Coronary artery (tissue), 2 donors: ENCODE results near the gene JDP2.

Source experiments
- DNase-seq: peaks from one replicate; pipeline ENCODE4 v3.0.0-alpha.2; 2017; ENCODE audit warnings: low spot score
- H3K27ac ChIP-seq, 2 donors: fragments of 200-600 bp; sonication (generic); one replicate each; pipeline ENCODE4 v1.5.1; 2016 to 2019
- H3K4me3 ChIP-seq: fragments of 200-600 bp; sonication (generic); 2 replicates; pipeline ENCODE4 v1.5.1; 2016; ENCODE audit warnings: mild to moderate bottlenecking, moderate library complexity
- TF ChIP-seq, protein P1 (sequence below): fragments of 200-600 bp; sonication (generic); IDR thresholded peaks from one replicate; pipeline ENCODE4 v1.5.1; 2019; ENCODE audit warnings: antibody characterized with exemption

The JDP2 gene

DNA sequence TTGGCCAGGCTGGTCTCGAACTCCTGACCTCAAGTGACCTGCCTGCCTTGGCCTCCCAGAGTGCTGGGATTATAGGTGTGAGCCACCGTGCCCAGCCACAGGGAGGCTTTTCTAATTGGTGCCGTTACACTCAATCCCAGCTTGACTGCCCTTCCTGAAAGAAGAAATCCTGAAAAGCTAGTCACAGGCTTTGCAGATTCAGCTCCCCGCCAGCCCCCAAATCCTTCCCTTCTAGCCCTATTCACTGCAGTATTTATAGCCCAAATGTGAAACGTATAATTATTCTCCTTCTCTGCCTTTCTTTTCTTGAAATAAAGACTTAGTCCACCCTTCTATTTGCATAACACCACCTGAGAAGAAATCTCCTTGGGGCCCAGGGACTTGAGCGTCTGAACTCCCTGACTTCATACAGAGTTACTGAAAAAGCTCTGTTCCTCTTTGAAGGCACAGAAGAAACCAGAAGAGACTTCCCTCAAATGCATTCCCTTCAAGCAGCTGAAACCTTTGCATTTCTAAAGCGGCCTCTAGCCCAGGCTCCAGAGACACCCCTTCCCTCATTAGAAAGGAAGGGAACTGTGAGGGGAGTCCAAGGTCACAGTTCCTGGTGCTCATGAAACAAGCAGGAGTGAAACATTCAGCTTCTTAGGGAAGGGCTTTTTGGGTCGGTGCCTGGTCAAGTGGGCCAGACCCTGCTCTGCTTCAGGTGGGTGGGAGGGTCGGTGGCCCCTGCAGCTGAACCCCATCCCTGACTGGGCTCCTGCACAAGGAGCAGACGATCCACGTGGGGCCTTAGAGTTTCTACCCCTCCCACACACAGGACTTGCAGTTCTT lies 52.2 kb downstream of the JDP2 start:
- Histone ChIP-seq H3K4me3 (no peak overlapping the region), H3K27ac (no peak overlapping the region)
- TF ChIP-seq, protein P1, sequence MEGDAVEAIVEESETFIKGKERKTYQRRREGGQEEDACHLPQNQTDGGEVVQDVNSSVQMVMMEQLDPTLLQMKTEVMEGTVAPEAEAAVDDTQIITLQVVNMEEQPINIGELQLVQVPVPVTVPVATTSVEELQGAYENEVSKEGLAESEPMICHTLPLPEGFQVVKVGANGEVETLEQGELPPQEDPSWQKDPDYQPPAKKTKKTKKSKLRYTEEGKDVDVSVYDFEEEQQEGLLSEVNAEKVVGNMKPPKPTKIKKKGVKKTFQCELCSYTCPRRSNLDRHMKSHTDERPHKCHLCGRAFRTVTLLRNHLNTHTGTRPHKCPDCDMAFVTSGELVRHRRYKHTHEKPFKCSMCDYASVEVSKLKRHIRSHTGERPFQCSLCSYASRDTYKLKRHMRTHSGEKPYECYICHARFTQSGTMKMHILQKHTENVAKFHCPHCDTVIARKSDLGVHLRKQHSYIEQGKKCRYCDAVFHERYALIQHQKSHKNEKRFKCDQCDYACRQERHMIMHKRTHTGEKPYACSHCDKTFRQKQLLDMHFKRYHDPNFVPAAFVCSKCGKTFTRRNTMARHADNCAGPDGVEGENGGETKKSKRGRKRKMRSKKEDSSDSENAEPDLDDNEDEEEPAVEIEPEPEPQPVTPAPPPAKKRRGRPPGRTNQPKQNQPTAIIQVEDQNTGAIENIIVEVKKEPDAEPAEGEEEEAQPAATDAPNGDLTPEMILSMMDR, result no peak
- DNase-seq, result no peak

DNA sequence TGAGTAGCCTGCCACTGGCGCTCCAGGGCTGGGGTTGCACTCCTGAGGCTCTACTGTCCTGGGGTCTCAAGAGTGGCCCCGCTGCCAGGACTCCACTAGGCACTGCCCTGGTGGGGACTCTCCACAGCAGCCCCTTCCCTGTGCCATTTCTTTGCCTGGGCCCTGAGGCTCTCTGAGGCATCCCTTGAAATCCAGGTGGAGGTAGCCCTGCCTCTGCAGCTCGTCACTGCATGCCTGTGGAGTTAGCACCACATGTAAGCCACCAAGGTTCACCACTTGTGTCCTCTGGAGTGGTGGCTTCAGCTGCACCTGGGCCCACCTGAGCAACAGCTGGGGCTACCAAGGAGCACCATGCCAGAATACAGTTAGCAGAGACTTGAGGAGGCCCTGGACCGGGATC lies 54.5 kb downstream of the JDP2 start:
- peak; percentile 56 for DNase-seq
- TF ChIP-seq, protein P1, result no peak
- no peak overlapping the region for H3K4me3 ChIP-seq
- no peak overlapping the region for H3K27ac ChIP-seq

- H3K27ac ChIP-seq, result no peak overlapping the region
- H3K4me3 ChIP-seq, result no peak overlapping the region
- peak; percentile 21 for DNase-seq
- TF ChIP-seq, protein P1, result no peak
Observed at GRCh38 chr14:75484711-75485429, 57.0 kb downstream of the JDP2 start.

DNA sequence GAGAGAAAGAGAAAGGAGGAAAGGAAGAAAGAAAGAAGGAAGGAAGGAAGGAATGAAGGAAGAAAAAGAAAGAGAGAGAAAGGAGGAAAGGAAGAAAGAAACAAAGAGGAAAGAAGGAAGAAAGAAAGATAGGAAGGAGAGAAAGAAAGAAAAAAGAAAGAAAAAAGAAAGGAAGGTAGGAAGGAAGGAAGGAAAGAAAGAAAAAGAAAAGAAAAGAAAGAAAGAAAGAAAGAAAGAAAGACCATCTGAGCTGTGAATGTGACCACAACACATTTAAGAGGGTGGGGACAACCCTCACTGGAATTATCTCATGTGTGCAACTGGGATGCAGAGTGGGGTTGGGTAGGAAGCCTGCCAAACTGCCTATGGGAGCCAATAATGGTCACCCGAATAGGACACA lies 58.5 kb downstream of the JDP2 start:
- Histone ChIP-seq H3K27ac (no peak overlapping the region), H3K4me3 (no peak overlapping the region)
- TF ChIP-seq, protein P1, result no peak
- peak; percentile 12 for DNase-seq

- TF ChIP-seq, protein P1, result no peak
- DNase-seq, result peak; percentile 7
- Histone ChIP-seq H3K27ac (no peak overlapping the region), H3K4me3 (no peak overlapping the region)
Observed at GRCh38 chr14:75487155-75487671, 59.4 kb downstream of the JDP2 start.

DNA sequence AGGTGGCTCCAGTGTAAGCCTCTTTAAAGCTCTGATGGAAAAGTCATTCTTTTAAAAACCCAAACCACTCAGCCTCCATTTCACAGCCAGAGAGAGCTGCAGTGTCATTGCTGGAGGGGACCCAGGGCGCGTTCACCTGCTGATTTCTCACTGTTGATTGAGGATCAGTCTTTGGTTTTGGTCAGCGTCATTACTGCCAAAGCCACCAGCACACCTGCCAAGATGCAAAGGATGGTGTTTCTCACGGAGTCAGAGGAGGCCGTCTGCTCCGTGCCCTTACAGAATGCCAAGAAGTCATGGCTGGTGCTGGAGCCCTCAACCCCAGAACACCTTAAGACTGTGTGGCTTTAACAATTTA lies 61.6 kb downstream of the JDP2 start:
- Histone ChIP-seq H3K27ac (no peak overlapping the region), H3K4me3 (no peak overlapping the region)
- TF ChIP-seq, protein P1, result no peak
- peak; percentile 57 for DNase-seq
